Type B pancreatic cell (in vitro differentiated cells): ENCODE measurements around the gene RBM8A. TPM values are rescaled to one million over a fixed set of nuclear protein-coding genes. Genes with fewer than 3 reads are reported as not detected.
"Not testable (repeated sequence)": the region's sequence is repeated elsewhere in the genome, so short reads cannot be mapped to it uniquely, and the experiment has no call there.

ENCODE experiments used
- DNase-seq: peaks from one replicate; pipeline ENCODE4 v3.0.0; 2021; ENCODE audit warnings: mixed read lengths; ENCODE audit not compliant: unreplicated experiment; ENCODE audit errors: extremely low spot score
- H3K27ac Mint-ChIP-seq: 2 replicates; pipeline ENCODE4 v1.8.0; 2021; ENCODE audit warnings: mild to moderate bottlenecking, mixed read lengths
- H3K27me3 Mint-ChIP-seq: 2 replicates; pipeline ENCODE4 v1.8.0; 2021; ENCODE audit warnings: mixed read lengths
- H3K36me3 Mint-ChIP-seq: 2 replicates; pipeline ENCODE4 v1.8.0; 2021; ENCODE audit warnings: mixed read lengths
- H3K4me1 Mint-ChIP-seq: one replicate; pipeline ENCODE4 v1.8.0; 2021; ENCODE audit warnings: mixed read lengths; ENCODE audit not compliant: unreplicated experiment
- H3K4me3 Mint-ChIP-seq: 2 replicates; pipeline ENCODE4 v1.8.0; 2021; ENCODE audit warnings: mild to moderate bottlenecking, mixed read lengths
- H3K9me3 Mint-ChIP-seq: 2 replicates; pipeline ENCODE4 v1.8.0; 2021; ENCODE audit warnings: mixed read lengths
- total RNA-seq: library from RNA; stranded (reverse); gene quantifications from 2 replicates; pipeline ENCODE4 v1.2.1, GENCODE V29; 2021; ENCODE audit warnings: low replicate concordance
- TF ChIP-seq, protein P1 (sequence below): fragments of 200-600 bp; sonication (generic); conservative IDR thresholded peaks from 2 replicates; pipeline ENCODE4 v1.5.0; 2021; ENCODE audit warnings: antibody characterized with exemption, mild to moderate bottlenecking

Gene RBM8A
- total RNA-seq, 1 donor from 2014 or later: 160 TPM

DNA sequence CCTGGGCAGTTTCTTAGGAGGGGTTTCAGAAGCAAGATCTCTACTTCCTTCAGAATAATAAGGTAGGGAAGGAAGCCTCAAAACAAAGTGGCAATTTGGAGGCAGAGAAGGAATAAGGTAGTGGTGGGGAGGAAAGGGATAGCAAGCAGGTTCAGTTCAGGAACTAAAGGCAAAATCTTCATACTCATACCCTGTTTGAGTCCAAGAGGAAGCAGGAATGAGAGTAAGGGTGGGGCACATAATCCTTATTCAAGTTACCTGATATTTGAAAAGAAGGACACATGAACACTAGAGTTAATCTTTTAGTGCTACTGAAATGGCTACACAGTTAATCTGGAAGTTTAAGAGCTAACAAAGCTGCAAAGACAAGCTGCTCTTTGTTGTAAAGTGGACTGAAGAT lies 8.4 kb upstream of the RBM8A start:
- Mint-ChIP-seq H3K27me3 (no peaks in the 10 kb centered on the region), H3K27ac (no peak overlapping the region), H3K4me3 (no peak overlapping the region), H3K36me3 (peaks cover 3% of the 10 kb centered on the region), H3K9me3 (no peaks in the 10 kb centered on the region), H3K4me1 (no peaks in the 10 kb centered on the region)
- DNase-seq: no peak
- TF ChIP-seq, protein P1, sequence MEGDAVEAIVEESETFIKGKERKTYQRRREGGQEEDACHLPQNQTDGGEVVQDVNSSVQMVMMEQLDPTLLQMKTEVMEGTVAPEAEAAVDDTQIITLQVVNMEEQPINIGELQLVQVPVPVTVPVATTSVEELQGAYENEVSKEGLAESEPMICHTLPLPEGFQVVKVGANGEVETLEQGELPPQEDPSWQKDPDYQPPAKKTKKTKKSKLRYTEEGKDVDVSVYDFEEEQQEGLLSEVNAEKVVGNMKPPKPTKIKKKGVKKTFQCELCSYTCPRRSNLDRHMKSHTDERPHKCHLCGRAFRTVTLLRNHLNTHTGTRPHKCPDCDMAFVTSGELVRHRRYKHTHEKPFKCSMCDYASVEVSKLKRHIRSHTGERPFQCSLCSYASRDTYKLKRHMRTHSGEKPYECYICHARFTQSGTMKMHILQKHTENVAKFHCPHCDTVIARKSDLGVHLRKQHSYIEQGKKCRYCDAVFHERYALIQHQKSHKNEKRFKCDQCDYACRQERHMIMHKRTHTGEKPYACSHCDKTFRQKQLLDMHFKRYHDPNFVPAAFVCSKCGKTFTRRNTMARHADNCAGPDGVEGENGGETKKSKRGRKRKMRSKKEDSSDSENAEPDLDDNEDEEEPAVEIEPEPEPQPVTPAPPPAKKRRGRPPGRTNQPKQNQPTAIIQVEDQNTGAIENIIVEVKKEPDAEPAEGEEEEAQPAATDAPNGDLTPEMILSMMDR: no peak

DNA sequence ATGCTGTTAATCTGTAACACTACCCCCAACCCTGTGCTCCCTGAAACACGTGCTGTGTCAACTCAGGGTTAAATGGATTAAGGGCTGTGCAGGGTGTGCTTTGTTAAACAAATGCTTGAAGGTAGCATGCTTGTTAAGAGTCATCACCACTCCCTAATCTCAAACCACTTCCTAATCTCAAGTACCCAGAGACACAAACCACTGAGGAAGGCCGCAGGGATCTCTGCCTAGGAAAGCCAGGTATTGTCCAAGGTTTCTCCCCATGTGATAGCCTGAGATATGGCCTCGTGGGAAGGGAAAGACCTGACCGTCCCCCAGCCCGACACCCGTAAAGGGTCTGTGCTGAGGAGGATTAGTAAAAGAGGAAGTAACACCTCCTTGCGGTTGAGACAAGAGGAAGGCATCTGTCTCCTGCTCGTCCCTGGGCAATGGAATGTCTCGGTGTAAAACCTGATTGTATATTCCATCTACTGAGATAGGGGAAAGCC lies 5.3 kb upstream of the RBM8A start:
- H3K36me3 Mint-ChIP-seq, H3K27ac Mint-ChIP-seq, H3K9me3 Mint-ChIP-seq, DNase-seq, H3K27me3 Mint-ChIP-seq, H3K4me1 Mint-ChIP-seq, H3K4me3 Mint-ChIP-seq: not testable (repeated sequence)

DNA sequence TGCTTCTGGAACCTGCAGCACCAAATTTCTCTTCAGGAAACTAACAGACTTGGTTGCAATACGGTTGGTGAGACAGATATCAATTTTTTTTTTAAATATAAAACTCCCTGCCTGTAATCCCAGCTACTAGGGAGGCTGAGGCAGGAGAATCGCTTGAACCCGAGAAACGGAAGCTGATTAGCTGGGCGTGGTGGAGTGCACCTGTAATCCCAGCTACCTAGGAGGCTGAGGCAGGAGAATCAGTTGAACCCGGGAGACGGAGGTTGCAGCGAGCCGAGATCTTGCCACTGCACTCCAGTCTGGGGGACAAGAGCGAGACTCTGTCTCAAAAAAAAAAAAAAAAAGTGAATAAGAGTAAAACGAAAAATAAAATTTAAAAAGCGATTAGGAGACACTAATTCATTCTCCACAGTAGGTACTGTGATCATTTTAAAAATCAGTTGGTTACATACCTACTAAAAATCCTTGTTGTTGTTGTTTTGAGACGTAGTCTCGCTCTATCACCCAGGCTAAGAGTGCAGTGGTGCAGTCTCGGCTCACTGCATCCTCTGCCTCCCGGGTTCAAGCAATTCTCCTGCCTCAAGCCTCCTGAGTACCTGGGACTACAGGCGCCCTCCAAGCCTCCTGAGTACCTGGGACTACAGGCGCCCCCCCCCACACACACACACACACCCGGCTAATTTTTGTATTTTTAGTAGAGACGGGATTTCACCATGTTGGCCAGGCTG lies 796 bp upstream of the RBM8A start:
- peaks cover 6% of the 10 kb centered on the region for H3K36me3 Mint-ChIP-seq
- H3K27ac Mint-ChIP-seq: peak overlapping the region; percentile 73
- H3K4me3 Mint-ChIP-seq: peak overlapping the region; percentile 86
- peaks cover 13% of the 10 kb centered on the region for H3K4me1 Mint-ChIP-seq
- no peak for DNase-seq
- no peaks in the 10 kb centered on the region for H3K9me3 Mint-ChIP-seq
- TF ChIP-seq, protein P1: no peak
- no peaks in the 10 kb centered on the region for H3K27me3 Mint-ChIP-seq

DNA sequence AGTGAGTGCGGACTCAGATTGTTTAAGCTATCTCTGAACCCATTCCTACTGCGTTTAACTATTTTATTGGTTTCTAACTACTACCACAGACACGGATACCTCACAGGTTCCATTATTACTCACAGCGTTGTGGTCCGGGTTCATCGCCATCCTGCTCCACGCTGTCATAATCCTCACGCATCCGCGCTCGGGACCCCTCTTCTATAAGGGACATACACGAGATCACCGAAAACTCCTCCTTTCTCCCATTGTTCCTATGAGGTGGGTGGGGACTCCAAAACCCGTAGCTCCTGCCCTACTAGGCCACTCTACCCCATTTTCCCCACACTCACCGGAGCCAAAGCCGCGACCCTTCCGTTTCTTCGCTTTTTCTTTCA lies 610 bp downstream of the RBM8A start:
- no peak for DNase-seq
- Mint-ChIP-seq H3K27ac (no peak overlapping the region), H3K9me3 (no peaks in the 10 kb centered on the region)

DNA sequence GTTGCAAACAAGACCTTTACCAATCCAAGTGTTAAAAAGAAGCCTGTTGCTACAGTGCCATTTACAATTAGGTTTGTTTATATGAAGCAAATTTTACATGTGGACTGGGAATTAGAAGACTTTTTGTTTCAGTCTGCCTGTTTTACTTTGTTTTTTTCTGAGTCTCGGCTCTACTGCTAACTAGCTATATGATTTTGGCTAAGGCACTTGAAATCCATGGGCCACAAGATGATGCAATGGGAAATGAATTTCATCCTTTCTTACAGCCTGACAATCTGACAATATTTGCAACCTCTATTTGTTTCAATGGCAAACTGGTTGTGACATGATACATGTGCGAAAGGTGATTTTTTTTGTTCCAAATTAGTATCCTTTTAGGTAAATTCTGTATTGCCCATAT lies 5.0 kb downstream of the RBM8A start:
- Mint-ChIP-seq H3K4me1 (peaks cover 29% of the 10 kb centered on the region), H3K27me3 (no peaks in the 10 kb centered on the region), H3K4me3 (no peak overlapping the region), H3K36me3 (peaks cover 6% of the 10 kb centered on the region), H3K27ac (no peak overlapping the region), H3K9me3 (no peaks in the 10 kb centered on the region)
- no peak for DNase-seq
- TF ChIP-seq, protein P1: no peak

More for the DNA sequence above, 610 bp downstream of the RBM8A start:
- no peak overlapping the region for H3K4me3 Mint-ChIP-seq
- no peaks in the 10 kb centered on the region for H3K27me3 Mint-ChIP-seq
- TF ChIP-seq, protein P1: no peak
- H3K4me1 Mint-ChIP-seq: peaks cover 13% of the 10 kb centered on the region
- peaks cover 6% of the 10 kb centered on the region for H3K36me3 Mint-ChIP-seq

DNA sequence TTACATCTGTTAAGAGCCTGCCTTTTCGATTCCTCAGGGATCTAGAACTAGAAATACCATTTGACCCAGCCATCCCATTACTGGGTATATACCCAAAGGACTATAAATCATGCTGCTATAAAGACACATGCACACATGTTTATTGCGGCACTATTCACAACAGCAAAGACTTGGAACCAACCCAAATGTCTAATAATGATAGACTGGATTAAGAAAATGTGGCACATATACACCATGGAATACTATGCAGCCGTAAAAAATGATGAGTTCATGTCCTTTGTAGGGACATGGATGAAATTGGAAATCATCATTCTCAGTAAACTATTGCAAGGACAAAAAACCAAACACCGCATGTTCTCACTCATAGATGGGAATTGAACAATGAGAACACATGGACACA lies 7.0 kb downstream of the RBM8A start:
- H3K27me3 Mint-ChIP-seq, DNase-seq, H3K36me3 Mint-ChIP-seq, H3K9me3 Mint-ChIP-seq: not testable (repeated sequence)
- H3K4me1 Mint-ChIP-seq: peaks cover 26% of the 10 kb centered on the region
- H3K4me3 Mint-ChIP-seq: peak overlapping the region; percentile 97
- peak overlapping the region; percentile 53 for H3K27ac Mint-ChIP-seq
